Thyroid gland (tissue), 4 donors: ENCODE measurements around the gene KCNJ15. TPM values are rescaled to one million over a fixed set of nuclear protein-coding genes. Genes with fewer than 3 reads are reported as not detected.

Experiments
- DNase-seq, 2 donors: peaks; one replicate each; pipeline ENCODE4 v3.0.0-alpha.2; 2019
- H3K27ac ChIP-seq, 3 donors: fragments of 200-600 bp; sonication (generic); 1 replicate in 2 of 3; 2 replicates in 1 of 3; pipeline ENCODE4 v1.5.1; 2016 to 2019; ENCODE audit warnings: mild to moderate bottlenecking in 1 of 3, moderate library complexity in 1 of 3
- H3K27me3 ChIP-seq: fragments of 200-600 bp; sonication (generic); one replicate; pipeline ENCODE4 v1.5.1; 2019
- H3K36me3 ChIP-seq, 2 donors: fragments of 200-600 bp; sonication (generic); one replicate each; pipeline ENCODE4 v1.5.1; 2016 to 2019
- H3K4me1 ChIP-seq, 2 donors: fragments of 200-600 bp; sonication (generic); one replicate each; pipeline ENCODE4 v1.5.1; 2017 to 2019
- H3K4me3 ChIP-seq, 3 donors: fragments of 200-600 bp; sonication (generic); replicated peaks in 1 of 3; 1 replicate in 2 of 3; 2 replicates in 1 of 3; pipeline ENCODE4 v1.5.1; 2016; ENCODE audit warnings: mild to moderate bottlenecking in 1 of 3
- H3K9me3 ChIP-seq: fragments of 200-600 bp; sonication (generic); one replicate; pipeline ENCODE4 v1.5.1; 2017
- CTCF ChIP-seq, 6 experiments: fragments of 200-600 bp in 3 of 6; fragments of 450-650 bp in 3 of 6; sonication (generic) in 3 of 6; IDR thresholded peaks; one replicate each; pipeline ENCODE4 v1.5.1; 2016 to 2019; ENCODE audit warnings: antibody characterized with exemption in 6 of 6, mild to moderate bottlenecking in 2 of 6, inconsistent platforms in 1 of 6, moderate library complexity in 1 of 6
- POLR2A ChIP-seq, 2 donors: fragments of 450-650 bp; IDR thresholded peaks; one replicate each; pipeline ENCODE4 v1.6.1; 2017; ENCODE audit warnings: antibody characterized with exemption in 2 of 2, mild to moderate bottlenecking in 2 of 2, moderate library complexity in 1 of 2
- WGBS, 2 donors: methylation state at CpG; one replicate each; pipeline ENCODE4 v1.1.5; 2017; 5-methylcytosine and 5-hydroxymethylcytosine counted together
- intact Hi-C: fragments of 100-400 bp; cut with DNase I; formaldehyde crosslinking; loops from one replicate; pipeline ENCODE4 v1.15.1; 2023
- total RNA-seq, 4 donors: library from RNA; depleted of rRNA; stranded (reverse); fragments of >200 nt; gene quantifications; one replicate each; pipeline ENCODE4 v1.2.3, GENCODE V29; 2016

Gene KCNJ15
- total RNA-seq, 4 donors from 2014 or later = 29.2 to 71.2 (median 59.5) TPM

- no peak for TF ChIP-seq CTCF (IDR thresholded peaks at IDR 0.05)
- no peak for TF ChIP-seq POLR2A (IDR thresholded peaks at IDR 0.05)
- Histone ChIP-seq H3K27me3 (no peaks in the 10 kb centered on the region), H3K27ac (peak overlapping the region; percentile 45 to 92 (median 86)), H3K4me1 (peaks cover 39 to 44% of the 10 kb centered on the region in 2 donors), H3K9me3 (no peaks in the 10 kb centered on the region), H3K36me3 (no peaks in the 10 kb centered on the region), H3K4me3 (no peak overlapping the region)
- 73 to 74% methylated on average over 5 of the region's 5 CpGs for WGBS, 2 donors
- intact Hi-C loops = no loop called here
- no peak for DNase-seq
Measured at GRCh38 chr21:38267991-38268863, 11.4 kb downstream of the KCNJ15 start.

GRCh38 chr21:38268864-38269575, 12.2 kb downstream of the KCNJ15 start:
- H3K36me3 ChIP-seq = no peaks in the 10 kb centered on the region
- TF ChIP-seq CTCF (IDR thresholded peaks at IDR 0.05) (no peak), POLR2A (IDR thresholded peaks at IDR 0.05) (no peak)
- no peaks in the 10 kb centered on the region for H3K27me3 ChIP-seq
- H3K4me1 ChIP-seq = peaks cover 39 to 44% of the 10 kb centered on the region in 2 donors
- 29 to 43% methylated on average over 5 of the region's 5 CpGs for WGBS, 2 donors
- intact Hi-C loops = no loop called here
- H3K4me3 ChIP-seq = no peak overlapping the region
- peak overlapping the region; percentile 45 to 92 (median 86) for H3K27ac ChIP-seq
- no peaks in the 10 kb centered on the region for H3K9me3 ChIP-seq
- no peak for DNase-seq

- peak; percentile 34 for DNase-seq
- Histone ChIP-seq H3K9me3 (no peaks in the 10 kb centered on the region), H3K27me3 (no peaks in the 10 kb centered on the region), H3K4me1 (peaks cover 39 to 47% of the 10 kb centered on the region in 2 donors), H3K27ac (peak overlapping the region; percentile 45 to 92 (median 86)), H3K36me3 (no peaks in the 10 kb centered on the region), H3K4me3 (no peak overlapping the region)
- TF ChIP-seq CTCF (IDR thresholded peaks at IDR 0.05) (no peak), POLR2A (IDR thresholded peaks at IDR 0.05) (peak in 1 of 2 donors; percentile 25)
- 13 to 24% methylated on average over 2 of the region's 2 CpGs for WGBS, 2 donors
- intact Hi-C loops = no loop called here
Measured at GRCh38 chr21:38269576-38269936, 12.8 kb downstream of the KCNJ15 start.

- 5 to 45% methylated on average over 4 to 6 of the region's 6 CpGs for WGBS, 2 donors
- peak overlapping the region; percentile 86 to 92 (median 87) for H3K27ac ChIP-seq
- peaks cover 39 to 63% of the 10 kb centered on the region in 2 donors for H3K4me1 ChIP-seq
- TF ChIP-seq POLR2A (IDR thresholded peaks at IDR 0.05) (peak; percentile 52 to 88), CTCF (IDR thresholded peaks at IDR 0.05) (no peak)
- no peaks in the 10 kb centered on the region for H3K9me3 ChIP-seq
- H3K27me3 ChIP-seq = no peaks in the 10 kb centered on the region
- no peaks in the 10 kb centered on the region for H3K36me3 ChIP-seq
- peak; percentile 97 for DNase-seq
- intact Hi-C loops = no loop called here
- peak overlapping the region in 2 of 3 donors; percentile 22 to 40 for H3K4me3 ChIP-seq
Measured at GRCh38 chr21:38272215-38272614, 15.4 kb downstream of the KCNJ15 start.
